Karpas-422 (cell line): ENCODE results near the gene FUT1. TPM values are rescaled to one million over a fixed set of nuclear protein-coding genes. Genes with fewer than 3 reads are reported as not detected.
"Not testable (repeated sequence)": the region's sequence is repeated elsewhere in the genome, so short reads cannot be mapped to it uniquely, and the experiment has no call there.

Experiments used
- DNase-seq: peaks from one replicate; pipeline ENCODE4 v3.0.0-alpha.2; 2015
- H2AFZ ChIP-seq: fragments of 200-600 bp; sonication (generic); 2 replicates; pipeline ENCODE4 v1.6.1; 2014; ENCODE audit warnings: antibody characterized with exemption, low read length, mixed read lengths
- H3K27ac ChIP-seq: fragments of 200-600 bp; sonication (generic); 2 replicates; pipeline ENCODE4 v1.5.1; 2014; ENCODE audit warnings: mild to moderate bottlenecking, low read length, moderate library complexity
- H3K27me3 ChIP-seq: fragments of 200-600 bp; sonication (generic); 2 replicates; pipeline ENCODE4 v1.6.1; 2014; ENCODE audit warnings: low read length, mixed read lengths
- H3K36me3 ChIP-seq: fragments of 200-600 bp; sonication (generic); 2 replicates; pipeline ENCODE4 v1.6.1; 2014; ENCODE audit warnings: low read length, mixed read lengths; ENCODE audit not compliant: insufficient read depth
- H3K4me1 ChIP-seq: fragments of 200-600 bp; sonication (generic); 2 replicates; pipeline ENCODE4 v1.6.1; 2014; ENCODE audit warnings: mild to moderate bottlenecking, low read length, mixed read lengths
- H3K4me2 ChIP-seq: fragments of 200-600 bp; sonication (generic); 2 replicates; pipeline ENCODE4 v1.6.1; 2014; ENCODE audit warnings: low read length, low read depth, mild to moderate bottlenecking; ENCODE audit not compliant: poor library complexity, severe bottlenecking
- H3K4me3 ChIP-seq: fragments of 200-600 bp; sonication (generic); 2 replicates; pipeline ENCODE4 v1.5.1; 2014; ENCODE audit warnings: mild to moderate bottlenecking, antibody characterized with exemption, low read length, mixed read lengths
- H3K79me2 ChIP-seq: fragments of 200-600 bp; sonication (generic); 2 replicates; pipeline ENCODE4 v1.6.1; 2014; ENCODE audit warnings: mild to moderate bottlenecking, low read length, mixed read lengths
- H3K9ac ChIP-seq: fragments of 200-600 bp; sonication (generic); 2 replicates; pipeline ENCODE4 v1.6.0; 2014; ENCODE audit warnings: low read length
- H3K9me2 ChIP-seq: fragments of 200-600 bp; sonication (generic), shearing (Covaris generic); replicated peaks from 2 replicates; pipeline ENCODE4 v1.6.0; 2014; ENCODE audit warnings: mild to moderate bottlenecking, low read length, moderate library complexity; ENCODE audit not compliant: insufficient read depth
- H3K9me3 ChIP-seq: fragments of 300-700, 200-600 bp; sonication (generic); 2 replicates; pipeline ENCODE4 v1.6.1; 2014; ENCODE audit warnings: low read length, mixed read lengths
- H4K20me1 ChIP-seq: fragments of 200-600 bp; sonication (generic); 2 replicates; pipeline ENCODE4 v1.6.1; 2014; ENCODE audit warnings: mild to moderate bottlenecking, antibody characterized with exemption, low read length, low read depth; ENCODE audit not compliant: insufficient read depth
- total RNA-seq: library from RNA; depleted of rRNA; stranded (reverse); fragments of >200 nt; shearing (Covaris generic); gene quantifications from 2 replicates; pipeline ENCODE4 v1.2.3, GENCODE V29; 2014; ENCODE audit warnings: low replicate concordance

FUT1 gene
- total RNA-seq, 1 experiment from 2014 or later: not detected

- Histone ChIP-seq H3K27ac (no peak overlapping the region), H3K4me3 (no peak overlapping the region), H3K4me2 (no peak overlapping the region)
Measured at GRCh38 chr19:48718711-48719231, 33.7 kb downstream of the FUT1 start.

GRCh38 chr19:48718106-48718505 lies 34.3 kb downstream of the FUT1 start:
- not testable (repeated sequence) for H3K9me2 ChIP-seq, H3K27ac ChIP-seq, H3K79me2 ChIP-seq, H2AFZ ChIP-seq, H3K9me3 ChIP-seq, H3K4me2 ChIP-seq, H4K20me1 ChIP-seq, H3K9ac ChIP-seq, H3K27me3 ChIP-seq, H3K4me3 ChIP-seq, H3K36me3 ChIP-seq, DNase-seq
- peaks cover 27% of the 10 kb centered on the region for H3K4me1 ChIP-seq

More at GRCh38 chr19:48718711-48719231, 33.7 kb downstream of the FUT1 start:
- H4K20me1 ChIP-seq: no peaks in the 10 kb centered on the region
- peaks cover 24% of the 10 kb centered on the region for H3K4me1 ChIP-seq
- H3K27me3 ChIP-seq: no peaks in the 10 kb centered on the region
- H3K9me2 ChIP-seq: no peaks in the 10 kb centered on the region
- DNase-seq: no peak
- H3K36me3 ChIP-seq: no peaks in the 10 kb centered on the region
- no peak overlapping the region for H3K9ac ChIP-seq
- H3K9me3 ChIP-seq: no peaks in the 10 kb centered on the region
- H3K79me2 ChIP-seq: no peaks in the 10 kb centered on the region
- no peak overlapping the region for H2AFZ ChIP-seq

- no peak overlapping the region for H3K4me3 ChIP-seq
- no peak overlapping the region for H3K4me2 ChIP-seq
- no peaks in the 10 kb centered on the region for H3K9me2 ChIP-seq
- H3K27me3 ChIP-seq: no peaks in the 10 kb centered on the region
- no peaks in the 10 kb centered on the region for H3K36me3 ChIP-seq
- H2AFZ ChIP-seq: no peak overlapping the region
- no peak for DNase-seq
- peaks cover 32% of the 10 kb centered on the region for H3K4me1 ChIP-seq
- no peak overlapping the region for H3K9ac ChIP-seq
- no peaks in the 10 kb centered on the region for H4K20me1 ChIP-seq
- peaks cover 9% of the 10 kb centered on the region; the same call in 1 of the 2 replicates for H3K79me2 ChIP-seq
- no peak overlapping the region for H3K27ac ChIP-seq
- H3K9me3 ChIP-seq: no peaks in the 10 kb centered on the region
Measured at GRCh38 chr19:48716562-48717291, 35.7 kb downstream of the FUT1 start.

- no peaks in the 10 kb centered on the region for H3K9me2 ChIP-seq
- no peak for DNase-seq
- H3K4me2 ChIP-seq: peak overlapping the region; percentile 100
- H3K9me3 ChIP-seq: peaks cover 5% of the 10 kb centered on the region
- H3K27ac ChIP-seq: no peak overlapping the region
- H3K9ac ChIP-seq: peak overlapping the region; percentile 96
- peak overlapping the region; percentile 80; the same call in 1 of the 2 replicates for H3K4me3 ChIP-seq
- peaks cover 9% of the 10 kb centered on the region; the same call in 1 of the 2 replicates for H3K79me2 ChIP-seq
- H4K20me1 ChIP-seq: no peaks in the 10 kb centered on the region
- H3K4me1 ChIP-seq: peaks cover 28% of the 10 kb centered on the region
- H3K27me3 ChIP-seq: no peaks in the 10 kb centered on the region
- no peaks in the 10 kb centered on the region for H3K36me3 ChIP-seq
- no peak overlapping the region for H2AFZ ChIP-seq
Measured at GRCh38 chr19:48715681-48716171, 36.7 kb downstream of the FUT1 start.

- Histone ChIP-seq H2AFZ (peak overlapping the region; percentile 25; the same call in 1 of the 2 replicates), H3K36me3 (no peaks in the 10 kb centered on the region), H3K79me2 (peaks cover 9% of the 10 kb centered on the region; the same call in 1 of the 2 replicates), H3K4me3 (peak overlapping the region; percentile 80), H3K9ac (peak overlapping the region; percentile 96), H3K9me3 (peaks cover 5% of the 10 kb centered on the region), H3K4me1 (peaks cover 23% of the 10 kb centered on the region), H3K4me2 (peak overlapping the region; percentile 100), H3K27me3 (no peaks in the 10 kb centered on the region), H4K20me1 (no peaks in the 10 kb centered on the region), H3K27ac (peak overlapping the region; percentile 35), H3K9me2 (no peaks in the 10 kb centered on the region)
- no peak for DNase-seq
Measured at GRCh38 chr19:48714759-48715675, 37.4 kb downstream of the FUT1 start.

GRCh38 chr19:48713864-48714755 lies 38.3 kb downstream of the FUT1 start:
- Histone ChIP-seq H3K36me3 (no peaks in the 10 kb centered on the region), H3K4me1 (peaks cover 21% of the 10 kb centered on the region), H4K20me1 (no peaks in the 10 kb centered on the region), H3K4me2 (peak overlapping the region; percentile 100), H3K9me2 (no peaks in the 10 kb centered on the region), H3K4me3 (peak overlapping the region; percentile 80), H3K9ac (peak overlapping the region; percentile 96), H3K9me3 (peaks cover 5% of the 10 kb centered on the region), H3K27ac (peak overlapping the region; percentile 35), H3K79me2 (peaks cover 9% of the 10 kb centered on the region; the same call in 1 of the 2 replicates), H2AFZ (peak overlapping the region; percentile 45), H3K27me3 (no peaks in the 10 kb centered on the region)
- peak; percentile 100 for DNase-seq

- Histone ChIP-seq H3K4me2 (peak overlapping the region; percentile 71), H4K20me1 (no peaks in the 10 kb centered on the region), H3K9me3 (peaks cover 5% of the 10 kb centered on the region), H3K79me2 (peaks cover 9% of the 10 kb centered on the region; the same call in 1 of the 2 replicates), H3K9ac (peak overlapping the region; percentile 78), H3K27ac (no peak overlapping the region), H2AFZ (peak overlapping the region; percentile 45), H3K36me3 (no peaks in the 10 kb centered on the region), H3K27me3 (no peaks in the 10 kb centered on the region), H3K4me1 (peaks cover 21% of the 10 kb centered on the region), H3K4me3 (peak overlapping the region; percentile 77), H3K9me2 (no peaks in the 10 kb centered on the region)
- DNase-seq: no peak
Measured at GRCh38 chr19:48713041-48713863, 39.2 kb downstream of the FUT1 start.
